ENCODE measurements around the gene NME1.
"Not testable (repeated sequence)": the region's sequence is repeated elsewhere in the genome, so short reads cannot be mapped to it uniquely, and the experiment has no call there.

NME1 gene

GRCh38 chr17:51153210-51154072 lies at the start of gene NME1:
Gene NME1, plus strand, starts transcription at chr17:51153559. Its CDS starts 2,096 bp downstream, at chr17:51155655.
- DNase-seq = peak; percentile 92

- DNase-seq = no peak
Observed at GRCh38 chr17:51107778-51108177, 45.6 kb upstream of the NME1 start.

- DNase-seq = peak; percentile 6
Observed at GRCh38 chr17:51112303-51113222, 40.8 kb upstream of the NME1 start.

DNA sequence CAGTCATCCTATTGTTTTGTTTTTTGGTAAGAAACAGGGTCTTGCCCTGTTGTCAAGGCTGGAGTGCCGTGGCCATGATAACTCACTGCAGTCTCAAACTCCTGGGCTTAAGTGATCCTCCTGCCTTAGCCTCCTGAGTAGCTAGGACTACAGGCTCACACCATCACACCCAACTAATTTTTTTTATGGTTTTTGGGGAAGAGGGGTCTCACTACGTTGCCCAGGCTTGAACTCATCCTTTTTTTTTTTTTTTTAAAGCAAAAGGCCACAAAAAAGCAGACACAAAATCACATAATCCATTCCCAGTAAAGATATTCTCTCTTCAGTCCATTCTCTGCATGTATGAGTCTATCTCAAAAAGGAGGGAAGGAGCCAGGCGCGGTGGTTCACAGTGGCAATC lies 38.2 kb upstream of the NME1 start:
- DNase-seq = no peak

DNA sequence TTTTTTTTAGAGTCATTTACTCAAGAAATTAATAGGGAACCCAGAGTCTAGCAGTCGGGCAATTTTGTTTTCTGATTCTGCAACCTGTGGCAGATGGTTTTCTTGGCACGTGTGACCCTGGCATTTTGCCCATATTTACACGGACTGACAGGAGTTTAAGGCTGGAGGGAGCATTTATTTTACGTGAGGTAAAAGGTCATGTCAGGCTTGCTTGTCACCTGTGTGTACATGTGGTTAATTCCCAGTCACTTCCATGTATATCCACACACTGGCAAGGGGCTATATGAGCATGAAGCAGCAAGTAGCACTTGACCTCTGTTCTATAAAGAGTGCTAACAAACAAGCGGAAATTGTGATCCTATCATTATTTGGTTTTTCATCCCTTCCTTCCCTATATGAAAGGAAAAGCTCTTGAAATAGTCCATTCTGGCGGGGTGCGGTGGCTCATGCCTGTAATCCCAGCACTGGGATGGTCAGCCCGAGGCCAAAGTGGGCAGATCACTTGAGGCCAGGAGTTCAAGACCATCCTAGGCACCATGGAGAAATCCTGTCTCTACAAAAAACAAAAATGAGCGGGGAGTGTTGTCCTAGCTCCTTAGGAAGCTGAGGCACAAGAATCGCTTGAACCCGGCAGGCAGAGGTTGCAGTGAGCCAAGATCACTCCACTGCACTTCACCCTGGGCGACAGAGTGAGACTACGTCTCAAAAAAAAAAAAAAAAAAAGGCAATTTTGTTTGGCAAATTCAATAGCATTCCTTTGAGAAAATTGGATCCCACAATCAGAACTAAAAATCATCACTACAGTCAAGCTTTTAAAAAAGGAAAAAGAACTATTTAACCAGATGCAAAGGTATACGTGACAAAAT lies 34.8 kb upstream of the NME1 start:
- DNase-seq = no peak

DNA sequence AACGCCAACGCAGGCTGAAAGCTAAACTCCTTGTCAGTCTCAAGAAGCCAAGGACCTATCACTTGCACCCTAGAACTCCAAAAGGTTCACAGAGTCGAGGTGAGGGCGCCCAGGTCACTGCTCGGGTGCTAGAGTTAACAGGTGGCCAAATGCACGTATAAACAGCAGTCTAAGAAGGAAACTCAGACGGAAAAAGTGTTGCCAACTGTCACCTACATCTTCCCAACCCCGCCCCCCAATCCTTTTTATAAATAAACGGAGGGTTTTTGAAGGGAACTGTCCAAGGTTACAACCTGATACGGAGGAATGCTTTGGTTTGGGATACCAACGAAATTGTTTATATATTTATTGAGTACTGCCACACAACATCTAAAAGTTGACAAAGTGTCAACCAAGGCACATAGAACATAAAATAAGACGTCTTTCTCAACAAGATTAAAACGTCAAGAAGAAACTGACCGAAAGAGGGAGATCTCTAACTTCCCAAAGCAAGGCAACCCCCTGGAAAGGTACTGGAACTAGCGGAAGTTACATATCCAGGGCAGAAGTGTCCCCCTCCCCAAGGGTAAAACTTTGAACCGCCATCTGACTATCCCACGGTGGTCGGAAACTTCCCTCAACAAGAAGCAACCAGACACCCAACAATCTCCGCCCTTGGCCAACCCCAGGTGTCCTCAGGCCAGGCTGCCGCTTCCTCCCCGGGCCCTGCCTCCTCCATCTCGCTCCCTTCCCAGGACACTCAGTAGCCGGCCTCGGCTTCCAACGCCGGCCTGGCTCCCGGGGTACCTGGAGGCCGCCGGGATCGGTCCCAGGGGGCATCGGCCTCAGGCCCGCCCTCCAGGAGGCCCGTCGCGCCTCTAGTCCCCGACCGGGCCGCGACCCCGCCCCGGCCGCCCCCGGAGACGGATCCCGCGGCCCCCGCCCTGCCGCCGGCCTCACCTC lies 33.7 kb upstream of the NME1 start:
- DNase-seq = peak; percentile 43

DNA sequence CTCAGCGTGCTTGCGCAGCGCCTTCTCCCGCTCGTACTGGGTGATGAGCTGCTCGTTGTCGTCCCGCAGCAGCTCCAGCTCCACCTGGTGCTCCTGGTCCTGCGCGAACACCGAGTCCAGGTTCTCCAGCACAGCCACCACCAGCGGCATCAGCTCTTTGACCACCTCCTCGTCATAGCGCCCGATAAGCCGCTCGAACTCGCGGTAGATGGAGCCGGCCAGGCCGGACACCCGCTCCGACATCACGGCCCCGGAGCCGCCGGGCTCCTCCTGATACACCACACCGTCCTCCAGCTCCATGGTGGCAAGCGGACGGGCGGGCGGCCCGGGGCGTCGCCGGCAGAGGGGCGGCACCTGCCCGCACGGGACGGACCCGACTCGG lies 33.0 kb upstream of the NME1 start:
- DNase-seq = peak; percentile 51

DNA sequence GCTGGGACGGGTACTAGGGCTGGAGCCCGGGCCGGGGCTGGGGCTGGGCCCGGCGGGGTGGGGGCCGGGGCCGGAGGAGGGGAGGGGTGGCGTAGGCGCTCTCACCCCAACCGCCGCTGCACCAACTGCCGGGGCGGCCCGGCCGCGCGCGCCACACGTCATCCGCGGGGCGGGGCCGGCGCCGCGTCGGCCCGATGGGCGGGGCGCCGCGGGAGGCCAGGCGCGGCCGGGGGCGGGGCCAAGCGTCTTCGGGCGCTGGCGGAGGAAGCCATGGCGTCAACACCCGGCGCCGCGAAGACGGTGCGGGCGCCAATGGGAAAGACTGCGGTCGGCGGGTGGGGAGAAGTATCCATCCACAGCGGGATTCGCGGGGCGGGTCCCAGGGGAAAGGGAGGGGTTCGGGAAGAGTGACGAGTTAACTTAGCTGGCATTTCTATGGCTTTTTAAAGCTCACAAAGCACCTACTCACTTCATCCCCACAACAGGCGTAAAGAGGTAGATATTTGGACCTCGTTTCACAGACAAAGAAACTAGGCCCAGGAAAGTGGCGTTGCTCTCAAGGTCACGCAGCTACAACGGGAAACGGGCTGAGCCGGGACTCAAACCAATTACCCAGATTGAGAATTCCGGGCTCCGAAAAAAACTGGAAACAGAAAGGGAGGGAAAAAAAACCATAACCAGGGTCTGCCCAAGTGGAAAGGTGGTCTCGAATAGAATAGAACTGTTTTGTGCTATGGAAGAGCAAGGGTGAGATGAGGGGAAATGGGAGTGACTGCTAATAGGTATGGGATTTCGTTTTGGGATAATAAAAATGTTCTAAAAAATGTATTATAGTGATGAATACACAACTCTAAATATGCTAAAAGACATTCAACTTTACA lies 32.4 kb upstream of the NME1 start, which contains the start of gene SPAG9:
TSS of gene SPAG9 (minus strand) at position 130 of the 881 bp plus-strand sequence. CDS start 212 bp downstream, outside the sequence.
- peak; percentile 93 for DNase-seq

DNA sequence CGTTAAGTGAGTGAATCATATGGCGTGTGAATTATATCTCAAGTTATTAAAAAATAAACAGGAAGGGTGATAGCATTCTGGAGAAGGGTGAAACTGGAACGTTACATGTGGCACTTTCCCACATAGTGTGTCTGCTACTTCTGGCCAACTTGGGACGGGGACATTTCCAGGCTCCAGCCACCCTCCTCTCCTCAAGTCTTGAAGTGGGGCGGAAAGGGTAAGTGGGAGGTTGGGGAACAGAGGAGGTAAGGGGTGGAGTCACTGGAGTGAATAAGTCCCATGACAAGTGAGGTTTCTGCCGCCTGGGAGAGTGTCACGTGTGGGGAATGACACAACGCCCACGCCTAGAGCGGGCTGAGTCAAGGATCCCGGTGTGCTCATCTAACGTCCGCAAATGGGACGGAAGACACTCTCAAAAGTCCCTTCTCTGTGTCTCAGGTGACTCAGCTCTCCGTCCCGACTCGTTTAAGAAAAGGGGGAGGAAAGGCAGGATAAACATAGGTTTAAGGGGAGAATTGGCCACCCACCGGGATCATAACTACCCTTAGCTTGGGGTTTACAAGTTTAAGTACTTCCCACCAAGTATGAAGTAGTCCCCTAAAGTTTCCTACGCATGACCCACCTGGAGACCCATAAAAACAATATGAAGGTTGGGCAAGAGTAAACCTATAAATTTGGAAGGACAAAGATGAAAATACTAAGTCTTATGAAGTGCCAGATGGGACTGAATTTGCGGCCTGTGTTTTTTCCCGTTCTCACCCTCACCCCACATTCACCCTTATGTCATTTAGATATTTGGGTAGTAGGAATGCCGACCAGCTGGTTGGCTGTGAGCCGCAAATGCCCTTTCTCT lies 31.5 kb upstream of the NME1 start:
- DNase-seq = no peak

- DNase-seq = not testable (repeated sequence)
Observed at GRCh38 chr17:51122473-51123115, 30.8 kb upstream of the NME1 start.

DNA sequence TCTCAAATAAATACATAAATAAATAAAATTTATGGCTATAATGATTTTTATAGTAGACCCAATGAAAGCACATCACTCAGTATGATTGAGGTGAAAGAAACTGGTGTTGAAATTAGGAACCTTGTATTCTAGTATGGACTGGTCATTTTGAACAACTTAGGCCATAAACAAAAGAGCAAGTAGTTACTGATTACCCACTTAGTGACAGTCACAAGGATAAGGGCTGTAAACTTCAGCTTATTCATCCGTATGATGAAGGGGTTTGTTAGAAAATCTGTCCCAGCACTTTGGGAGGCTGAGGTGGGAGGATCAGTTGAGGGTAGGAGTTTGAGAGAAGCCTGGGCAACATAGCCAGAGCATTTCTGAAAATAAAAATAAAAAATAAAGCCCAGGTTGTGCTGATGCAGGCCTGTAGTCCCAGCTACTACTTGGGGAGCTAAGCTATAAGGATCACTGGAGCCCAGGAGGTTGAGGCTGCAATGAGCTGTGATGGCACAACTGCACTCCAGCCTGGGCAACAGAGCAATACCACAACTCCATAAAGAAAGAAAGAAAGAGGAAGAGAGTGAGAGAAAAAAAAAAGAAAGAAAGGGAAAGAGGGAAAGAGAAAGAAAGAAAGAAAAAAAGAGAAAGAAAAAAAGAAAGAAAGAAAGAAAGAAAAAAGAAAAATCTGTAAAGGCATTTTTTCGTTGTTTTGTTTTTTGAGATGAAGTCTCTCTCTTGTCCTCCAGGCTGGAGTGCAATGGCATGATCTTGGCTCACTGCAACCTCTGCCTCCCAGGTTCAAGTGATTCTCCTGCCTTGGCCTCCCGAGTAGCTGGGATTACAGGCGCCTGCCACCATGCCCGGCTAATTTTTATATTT lies 28.5 kb upstream of the NME1 start:
- DNase-seq = no peak

GRCh38 chr17:51128076-51128475 lies 25.3 kb upstream of the NME1 start:
- no peak for DNase-seq

- DNase-seq = no peak
Observed at GRCh38 chr17:51132964-51133319, 20.4 kb upstream of the NME1 start.

DNA sequence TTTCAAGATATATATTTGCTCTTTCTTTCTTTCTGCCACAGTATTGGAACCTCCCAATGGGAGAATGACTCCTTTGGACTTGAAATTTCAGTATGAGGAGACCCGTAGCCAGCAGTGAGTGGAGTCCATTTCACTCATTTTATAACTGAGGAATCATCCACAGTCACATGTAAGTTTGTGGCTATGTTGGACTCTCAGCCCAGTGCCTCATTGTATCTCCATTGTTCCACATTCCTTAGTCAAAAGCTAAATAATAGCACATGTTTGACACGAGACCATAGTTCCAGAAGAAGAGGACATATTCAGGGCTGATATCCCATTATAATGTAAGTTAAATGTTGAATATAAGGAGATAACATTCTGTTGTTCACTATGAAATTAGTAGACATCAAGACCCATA lies 20.0 kb upstream of the NME1 start:
- DNase-seq = no peak

DNA sequence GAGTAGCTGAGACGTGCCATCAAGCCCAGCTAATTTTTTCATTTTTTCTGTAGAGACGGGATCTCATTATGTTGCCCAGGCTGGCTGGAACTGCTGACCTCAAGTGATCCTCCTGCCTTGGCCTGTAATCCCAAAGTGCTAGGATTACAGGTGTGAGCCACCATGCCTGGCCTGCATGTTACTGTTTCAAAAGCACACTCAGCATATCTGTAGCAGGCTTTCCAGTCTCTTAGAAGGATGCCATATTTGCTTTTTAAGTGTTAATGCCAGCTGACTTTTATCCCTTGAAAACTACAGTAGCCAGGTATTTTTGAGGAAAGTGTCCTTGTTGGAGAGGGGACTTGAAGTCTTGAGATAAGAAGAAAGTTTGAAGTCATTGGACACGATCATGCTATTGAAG lies 17.4 kb upstream of the NME1 start:
- no peak for DNase-seq

GRCh38 chr17:51142597-51142996 lies 10.8 kb upstream of the NME1 start:
- no peak for DNase-seq

- no peak for DNase-seq
Observed at GRCh38 chr17:51144266-51145022, 8.9 kb upstream of the NME1 start.
